Measurements from ENCODE around the gene TMEM94. TPM values are rescaled to one million over a fixed set of nuclear protein-coding genes. Genes with fewer than 3 reads are reported as not detected.

Gene TMEM94
- total and polyA plus RNA-seq, 2 of the 4 experiments (the other 2 are of a cell fraction) = 8.4 to 64.7 TPM

GRCh38 chr17:75442168-75443103 is 14.0 kb upstream of the TMEM94 start (continued):
- TF ChIP-seq RCOR1 (IDR thresholded peaks at IDR 0.05; ENCODE audit: insufficient replicate concordance, low read length) = no peak
- TF ChIP-seq RAD21 (IDR thresholded peaks at IDR 0.05; ENCODE audit: low read length) = no peak

GRCh38 chr17:75445296-75445695 is 11.1 kb upstream of the TMEM94 start:
- ATAC-seq (ENCODE audit: low read depth) (no peak), DNase-seq (no peak)
- peak overlapping the region; percentile 59; the same call in 1 of the 2 replicates for H2BK120ac ChIP-seq (ENCODE audit: low read depth, low read length)
- H3K18ac ChIP-seq (ENCODE audit: low read depth, low read length) = no peak overlapping the region
- H3K4ac ChIP-seq (ENCODE audit: low read depth, low read length) = peak overlapping the region; percentile 72
- dilution Hi-C loops (cut with HindIII; ENCODE audit: low sequenced_read_pairs, unreplicated experiment) (no loop called here), intact Hi-C loops (cut with micrococcal nuclease) (no loop called here), in situ Hi-C loops (cut with MboI; ENCODE audit: low sequenced_read_pairs) (no loop called here)
- peak overlapping the region; percentile 50; the same call in 1 of the 2 replicates for H4K5ac ChIP-seq (ENCODE audit: low read depth, low read length)
- WGBS, 2 experiments (ENCODE audit: extremely low coverage in 2 of 2, insufficient read length in 1 of 2) = 100% methylated on average over 1 of the region's 3 CpGs; no CpG with 5 or more reads in 1 of the 2 experiments
- no peak overlapping the region for H3K27ac ChIP-seq (ENCODE audit: insufficient read depth, low read length)
- CTCF ChIA-PET = no interaction called here
- H3K27me3 ChIP-seq (ENCODE audit: control insufficient read depth, insufficient read depth, low read length) = no peaks in the 10 kb centered on the region
- peak overlapping the region in 1 of 2 experiments; percentile 58; a peak in 1 of 4 replicates for H4K8ac ChIP-seq (ENCODE audit: low read depth in 2 of 2, low read length in 2 of 2)
- no peak overlapping the region for H2BK5ac ChIP-seq (ENCODE audit: low read depth, low read length, poor library complexity, severe bottlenecking)
- peak overlapping the region; percentile 85; the same call in 1 of the 2 replicates for H2BK20ac ChIP-seq (ENCODE audit: low read depth, low read length)
- H2AK5ac ChIP-seq (ENCODE audit: low read depth, low read length) = peak overlapping the region; percentile 76; the same call in 1 of the 2 replicates
- H3K36me3 ChIP-seq (ENCODE audit: control insufficient read depth, insufficient read depth, low read length) = no peaks in the 10 kb centered on the region
- H3K56ac ChIP-seq (ENCODE audit: extremely low read depth, insufficient read depth, low read length) = no peak overlapping the region
- H2AFZ ChIP-seq (replicated peaks; ENCODE audit: low read length, poor library complexity) = peak overlapping the region; percentile 47
- H3K4me3 ChIP-seq (ENCODE audit: insufficient read depth, low read depth, low read length) = no peak overlapping the region
- H4K20me1 ChIP-seq (ENCODE audit: insufficient read depth, low read length) = no peaks in the 10 kb centered on the region
- H2AK9ac ChIP-seq (replicated peaks; ENCODE audit: low read depth, low read length, poor library complexity) = no peak overlapping the region
- no peak overlapping the region for H3K9ac ChIP-seq (ENCODE audit: low read depth, low read length)
- H3K79me1 ChIP-seq (ENCODE audit: low read depth in 1 of 2, low read length in 2 of 2) = no peaks in the 10 kb centered on the region
- POLR2A ChIA-PET (ENCODE audit: unreplicated experiment) = no interaction called here
- no TSS peak for BruUV-seq (replicated peaks)
- peak overlapping the region; percentile 47 for H4K91ac ChIP-seq (ENCODE audit: insufficient read depth, low read depth, low read length)
- no peak overlapping the region for H3K4me2 ChIP-seq (ENCODE audit: low read depth, low read length)
- peaks cover 4% of the 10 kb centered on the region; the same call in 1 of the 2 replicates for H3K9me1 ChIP-seq (ENCODE audit: insufficient read depth, low read length)
- no peak overlapping the region for H3K23ac ChIP-seq (ENCODE audit: low read depth, low read length)
- peak overlapping the region; percentile 84; the same call in 2 of the 3 replicates for H2BK15ac ChIP-seq (ENCODE audit: low read depth, low read length)
- H3K9me3 ChIP-seq (ENCODE audit: control insufficient read depth, insufficient read depth, low read length) = no peaks in the 10 kb centered on the region
- no peak overlapping the region for H3K14ac ChIP-seq (replicated peaks; ENCODE audit: low read depth, low read length)
- H3K4me1 ChIP-seq (ENCODE audit: control insufficient read depth, insufficient read depth, low read length) = peaks cover 5% of the 10 kb centered on the region
- no peak for TF ChIP-seq USF2 (IDR thresholded peaks at IDR 0.05; ENCODE audit: low read depth, low read length)
- TF ChIP-seq MAZ (IDR thresholded peaks at IDR 0.05; ENCODE audit: borderline replicate concordance, low read depth, low read length) = no peak
- TF ChIP-seq POLR2A (IDR thresholded peaks at IDR 0.05; ENCODE audit: low read depth, low read length) = no peak
- TF ChIP-seq MXI1 (IDR thresholded peaks at IDR 0.05; ENCODE audit: borderline replicate concordance, low read depth, low read length) = no peak
- TF ChIP-seq SMC3 (IDR thresholded peaks at IDR 0.05; ENCODE audit: low read depth, low read length) = no peak
- no peak for TF ChIP-seq ELK1 (IDR thresholded peaks at IDR 0.05; ENCODE audit: borderline replicate concordance, low read depth, low read length)
- no peak for TF ChIP-seq BHLHE40 (IDR thresholded peaks at IDR 0.05; ENCODE audit: low read depth, low read length)
- TF ChIP-seq RFX5 (IDR thresholded peaks at IDR 0.05; ENCODE audit: low read depth, low read length) = no peak
- TF ChIP-seq CEBPB (IDR thresholded peaks at IDR 0.05; ENCODE audit: low read depth, low read length) = no peak
- TF ChIP-seq CHD1 (IDR thresholded peaks at IDR 0.05; ENCODE audit: low read depth, low read length) = no peak
- TF ChIP-seq MAFK (IDR thresholded peaks at IDR 0.05; ENCODE audit: low read depth, low read length) = no peak
- TF ChIP-seq RCOR1 (IDR thresholded peaks at IDR 0.05; ENCODE audit: insufficient replicate concordance, low read length) = no peak

All from IMR-90 (cell line).